UCSD-AML1 (cell line): ENCODE results near the gene TGFB3.
"Not testable (repeated sequence)": the region's sequence is repeated elsewhere in the genome, so short reads cannot be mapped to it uniquely, and the experiment has no call there.

Source experiments
- DNase-seq: peaks from one replicate; lab custom pipeline; 2025; ENCODE audit not compliant: unreplicated experiment; lab: John Stamatoyannopoulos, UW

TGFB3 gene

DNA sequence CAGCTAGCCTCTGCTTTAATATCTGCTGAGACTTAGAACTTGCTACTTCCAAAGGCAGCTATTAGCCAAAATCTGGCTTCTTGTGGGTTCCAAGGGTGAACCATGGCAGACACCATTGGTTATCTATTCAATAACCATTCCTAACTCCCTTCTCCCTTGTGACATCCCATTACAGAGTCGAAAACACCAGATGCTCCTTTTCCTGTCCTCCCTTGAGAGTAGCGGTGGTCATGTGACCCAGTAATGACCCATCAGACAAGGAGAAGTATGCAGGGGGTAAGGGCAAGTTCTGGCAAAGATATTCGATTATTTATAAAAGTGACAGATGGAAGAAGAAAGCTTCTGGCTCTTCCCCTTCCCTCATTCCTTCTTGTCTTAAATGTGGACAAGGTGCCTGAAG, 20.1 kb downstream of the TGFB3 start:
- no peak for DNase-seq

DNA sequence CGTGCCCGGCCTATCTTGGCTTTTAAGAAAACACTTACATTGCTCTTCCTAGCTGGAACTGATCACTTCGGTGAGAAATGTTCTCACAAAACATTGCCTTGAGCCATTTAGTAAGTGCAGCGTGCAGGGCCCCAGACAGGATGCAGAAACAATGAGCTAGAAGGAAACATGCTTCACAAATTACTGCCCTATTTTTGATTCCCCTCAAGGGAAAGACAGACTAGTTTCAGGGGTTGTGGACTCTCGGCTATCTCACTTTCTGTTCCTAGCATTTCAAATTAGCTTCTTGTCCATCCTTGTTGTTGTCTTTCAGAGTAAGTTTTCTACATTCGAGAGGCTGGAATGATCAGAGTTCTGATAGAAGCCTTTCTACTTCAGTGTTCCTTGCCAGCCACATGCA, 21.6 kb downstream of the TGFB3 start:
- no peak for DNase-seq

DNA sequence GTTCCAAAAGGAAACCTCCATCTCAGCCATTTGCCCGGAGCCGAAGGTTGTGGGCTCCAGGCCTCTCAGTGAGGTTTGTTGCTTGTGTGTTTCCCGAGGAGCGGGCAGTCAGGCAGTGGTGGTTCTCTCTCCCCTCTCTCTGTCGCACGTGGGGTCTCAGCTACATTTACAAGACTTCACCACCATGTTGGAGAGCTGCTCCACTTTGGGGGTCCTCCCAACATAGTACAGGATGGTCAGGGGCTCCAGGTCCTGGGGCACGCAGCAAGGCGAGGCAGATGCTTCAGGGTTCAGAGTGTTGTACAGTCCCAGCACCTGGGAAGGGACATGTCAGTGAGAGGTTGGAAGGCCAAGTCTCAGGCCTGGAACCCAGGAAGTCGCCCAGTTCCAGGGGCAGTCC, 22.8 kb downstream of the TGFB3 start:
- no peak for DNase-seq

DNA sequence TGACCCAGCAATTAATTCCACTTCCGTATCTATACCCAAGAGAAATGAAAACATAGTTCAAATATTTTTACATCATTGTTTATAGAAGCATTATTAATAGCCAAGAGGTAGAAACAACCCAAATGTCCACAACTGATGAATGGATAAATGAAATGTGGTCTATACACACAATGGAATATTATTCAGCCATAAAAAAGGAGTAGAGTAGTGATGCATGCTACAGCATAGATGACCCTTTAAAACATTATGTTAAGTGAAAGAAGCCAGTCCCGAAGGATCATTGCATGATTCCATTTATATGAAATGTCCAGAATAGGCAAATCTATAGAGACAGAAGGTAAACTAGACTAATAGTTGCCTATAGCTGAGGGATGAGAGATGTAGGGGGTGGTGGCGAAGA, 29.3 kb downstream of the TGFB3 start:
- DNase-seq: no peak

DNA sequence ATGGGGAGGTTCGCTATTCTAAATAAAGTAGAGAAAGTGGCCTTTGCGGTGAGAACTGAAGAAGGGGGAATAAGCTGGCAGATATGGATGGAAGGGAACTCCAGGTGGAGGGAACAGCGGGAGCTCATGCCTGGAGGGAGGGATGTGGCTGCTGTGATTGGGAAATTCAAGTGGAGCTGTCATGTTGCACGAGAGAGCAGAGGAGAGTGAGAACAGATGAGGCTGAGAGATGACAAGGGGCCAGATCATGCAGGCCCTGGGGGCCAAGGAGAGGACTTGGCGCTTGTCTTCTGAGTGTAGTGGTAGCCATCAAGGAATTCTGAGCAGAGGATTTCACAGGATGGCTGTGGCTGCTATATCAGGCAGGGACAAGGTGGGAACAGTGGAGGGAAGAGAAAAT, 35.0 kb downstream of the TGFB3 start:
- no peak for DNase-seq

DNA sequence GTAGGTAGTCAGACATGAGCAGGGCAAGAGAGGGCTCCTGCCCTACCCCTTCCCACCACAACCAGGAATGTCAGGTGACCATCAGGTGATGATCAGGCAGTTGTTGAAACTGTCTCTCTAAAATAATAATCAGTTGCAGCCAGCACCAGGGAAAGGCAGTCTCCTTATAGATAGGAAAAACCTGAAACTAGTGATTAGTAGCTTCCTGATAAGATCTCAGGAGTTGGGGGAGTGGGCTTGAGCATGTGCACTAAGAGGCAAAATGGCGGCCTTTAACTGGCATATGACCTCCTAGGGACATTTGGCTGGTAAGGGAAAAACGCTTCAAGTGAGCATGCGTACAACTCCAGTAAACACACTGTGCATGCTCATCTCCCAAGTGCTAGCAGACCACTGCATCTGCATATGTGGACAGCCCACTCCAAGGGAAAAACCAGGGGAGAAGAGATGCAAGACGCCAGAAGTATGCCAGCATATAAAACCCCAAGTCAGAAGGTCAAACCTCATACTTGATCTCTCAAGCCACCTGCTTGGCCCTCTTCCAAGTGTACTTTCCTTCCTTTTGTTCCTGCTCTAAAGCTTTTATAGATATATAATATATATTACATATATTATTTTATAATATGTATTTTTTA, 37.1 kb downstream of the TGFB3 start:
- DNase-seq: no peak

DNA sequence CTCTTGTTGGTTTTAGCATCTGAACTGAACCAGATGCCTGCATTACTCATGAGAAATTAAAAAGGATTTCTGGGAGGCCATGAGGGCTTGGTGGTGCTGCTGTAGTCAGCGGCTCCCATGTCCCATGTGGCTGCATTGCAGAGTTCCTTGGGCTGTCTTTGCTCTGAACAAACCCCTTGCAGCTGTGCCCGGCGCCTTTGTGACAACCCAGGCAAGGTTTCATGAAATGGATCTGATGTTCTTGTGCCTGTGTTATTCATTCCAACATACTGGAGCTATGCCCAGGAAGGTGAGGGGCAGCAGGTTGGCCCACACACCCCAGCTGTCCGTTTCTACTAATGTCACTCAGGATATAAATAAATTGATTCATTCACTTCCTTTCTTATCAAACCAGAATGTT, 40.8 kb downstream of the TGFB3 start:
- no peak for DNase-seq

DNA sequence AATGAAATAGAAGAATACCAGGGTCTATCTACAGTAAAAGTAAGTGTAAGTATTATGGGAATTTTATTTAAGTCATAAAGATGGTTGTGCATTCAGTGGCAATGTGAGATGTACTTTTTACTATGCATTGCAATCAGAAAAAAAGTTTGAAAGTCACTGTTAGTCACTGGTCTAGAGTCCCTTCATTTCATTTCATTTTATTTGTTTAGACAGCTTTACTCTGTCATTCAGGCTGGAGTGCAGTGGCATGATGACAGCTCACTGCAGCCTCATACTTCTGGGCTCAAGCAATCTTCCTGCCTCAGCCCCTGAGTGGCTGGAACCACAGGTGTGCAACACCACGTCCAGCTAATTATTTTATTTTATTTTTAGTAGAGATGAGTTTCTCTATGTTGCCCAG, 42.6 kb downstream of the TGFB3 start:
- no peak for DNase-seq

DNA sequence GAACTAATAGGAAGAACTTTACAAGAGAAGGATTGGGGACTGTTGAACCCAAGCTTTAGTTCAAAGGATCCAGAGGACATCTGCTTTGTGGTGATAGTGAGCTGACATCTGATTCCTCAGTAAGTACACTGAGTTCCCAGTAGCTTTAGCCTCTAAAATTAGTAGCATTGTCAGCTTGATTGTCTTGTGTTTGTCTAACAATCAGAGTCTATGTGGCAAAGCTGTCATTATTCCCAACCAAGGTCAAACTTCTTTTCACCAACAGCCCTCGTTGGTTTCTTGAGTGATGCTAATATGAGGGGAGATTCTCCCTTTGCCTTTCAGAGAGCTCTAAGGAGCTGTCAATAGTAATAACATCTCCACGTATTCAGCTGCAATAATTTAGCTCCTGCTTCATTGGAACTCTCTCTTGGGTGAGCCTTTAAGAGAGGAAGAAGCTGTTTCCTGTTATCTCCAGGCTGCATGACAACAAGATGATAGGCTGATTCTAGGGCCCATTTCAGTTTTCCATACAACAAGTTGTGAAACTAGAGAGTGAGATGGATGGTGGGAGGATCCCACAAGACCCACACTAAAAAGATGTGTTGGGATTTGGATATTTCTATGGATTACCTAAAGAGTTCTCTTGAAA, 46.7 kb downstream of the TGFB3 start:
- no peak for DNase-seq

DNA sequence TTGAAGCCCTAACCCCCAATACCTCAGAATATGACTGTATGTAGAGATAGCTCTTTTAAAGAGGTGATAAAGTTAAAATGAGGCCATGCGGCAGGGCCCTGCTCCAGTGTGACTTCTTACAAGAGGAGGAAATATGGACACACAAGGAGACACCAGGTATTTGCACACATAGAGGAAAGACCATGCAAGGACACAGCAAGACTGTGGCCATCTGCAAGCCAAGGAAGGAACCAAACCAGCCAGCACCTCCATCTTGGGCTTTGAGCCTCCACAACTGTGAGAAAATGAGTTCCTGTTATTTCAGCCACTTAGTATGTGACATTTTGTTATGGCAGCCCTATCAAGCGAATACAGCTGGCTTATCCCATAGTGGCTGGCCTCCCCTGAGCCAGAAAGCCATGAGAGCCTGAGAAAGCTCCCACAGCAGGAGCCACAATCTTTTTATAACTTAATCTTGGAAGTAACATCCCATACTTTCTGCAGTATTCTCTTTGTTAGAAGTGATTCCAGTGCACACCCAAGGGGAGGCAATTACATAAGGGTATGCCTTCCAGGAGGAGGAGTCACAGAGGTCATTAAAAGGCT, 48.0 kb downstream of the TGFB3 start:
- no peak for DNase-seq

DNA sequence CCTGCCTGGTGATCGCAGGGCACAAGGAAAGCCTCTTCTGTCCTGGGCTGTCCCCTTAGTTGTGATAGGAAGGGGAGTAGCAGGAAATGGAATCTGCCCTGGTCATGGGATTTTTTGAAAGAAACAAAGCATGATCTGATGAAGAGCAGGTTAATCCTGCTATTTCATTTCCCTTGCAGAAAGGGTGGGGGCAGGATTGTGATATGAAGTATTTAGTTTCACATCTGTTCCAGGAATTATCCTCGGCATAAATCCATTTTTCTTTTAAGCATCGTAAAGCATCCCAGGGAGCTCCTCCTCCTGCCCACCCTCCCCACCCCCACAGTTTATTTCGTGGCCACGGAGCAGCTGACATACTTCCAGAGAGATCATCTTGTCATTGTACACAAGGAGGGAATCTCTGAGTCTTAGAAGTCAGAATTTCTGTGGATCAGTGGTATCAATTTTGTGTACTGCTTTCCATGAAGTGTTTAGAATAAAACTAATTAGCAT, 53.1 kb downstream of the TGFB3 start:
- no peak for DNase-seq

DNA sequence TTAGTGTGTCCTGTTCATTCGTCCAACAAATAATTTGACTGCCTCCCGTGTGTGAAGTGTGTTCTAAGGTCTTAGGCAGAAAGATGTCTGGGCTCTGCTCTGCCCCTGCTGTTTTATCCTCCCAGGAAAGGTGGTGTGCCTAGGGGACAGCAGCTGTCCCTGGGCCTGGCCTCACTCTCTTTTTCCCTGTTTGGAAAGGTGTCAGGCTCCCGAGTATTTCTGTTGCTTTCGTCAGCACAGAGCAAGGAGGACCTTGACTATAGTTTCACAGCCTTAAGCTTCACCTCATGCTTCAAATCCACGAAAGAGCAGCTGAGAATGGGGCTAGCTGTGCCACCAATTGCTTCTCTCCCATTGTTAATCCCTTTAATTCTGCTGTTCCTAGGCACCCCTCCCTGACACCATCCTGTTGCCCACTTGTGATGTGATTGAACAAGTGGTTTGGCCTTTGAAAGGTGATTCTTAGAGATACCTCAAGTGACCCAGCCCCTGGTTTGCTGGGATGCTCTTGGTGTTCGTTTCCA, 54.2 kb downstream of the TGFB3 start:
- DNase-seq: no peak

DNA sequence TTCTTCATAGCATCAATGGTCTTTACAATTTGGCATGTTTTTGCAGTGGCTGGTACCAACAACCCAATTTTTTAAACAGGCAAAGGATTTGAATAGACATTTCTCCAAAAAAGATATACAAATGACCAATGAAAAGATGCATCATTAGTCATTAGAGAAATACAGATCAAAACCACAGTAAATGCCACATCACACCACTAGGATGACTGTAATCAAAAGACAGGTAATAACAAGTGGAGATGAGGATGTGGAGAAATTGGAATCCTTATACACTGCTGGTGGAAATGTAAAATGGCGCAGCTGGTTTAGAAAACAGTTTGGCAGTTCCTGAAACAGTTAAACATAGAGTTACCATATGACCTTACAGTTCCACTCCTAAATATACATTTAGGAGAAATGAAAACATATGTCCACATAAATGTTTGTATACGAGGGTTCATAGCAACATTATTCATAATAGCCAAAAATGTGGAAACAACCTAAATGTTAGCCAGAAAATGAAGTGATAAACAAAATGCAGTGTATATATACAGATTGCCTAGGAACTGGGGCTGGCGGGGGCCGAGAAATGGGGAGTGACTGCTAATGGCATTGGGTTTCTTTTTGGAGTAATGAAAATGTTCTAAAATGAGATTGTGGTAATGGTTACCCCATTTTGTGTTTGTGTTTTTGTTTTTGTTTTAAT, 55.2 kb downstream of the TGFB3 start:
- no peak for DNase-seq

DNA sequence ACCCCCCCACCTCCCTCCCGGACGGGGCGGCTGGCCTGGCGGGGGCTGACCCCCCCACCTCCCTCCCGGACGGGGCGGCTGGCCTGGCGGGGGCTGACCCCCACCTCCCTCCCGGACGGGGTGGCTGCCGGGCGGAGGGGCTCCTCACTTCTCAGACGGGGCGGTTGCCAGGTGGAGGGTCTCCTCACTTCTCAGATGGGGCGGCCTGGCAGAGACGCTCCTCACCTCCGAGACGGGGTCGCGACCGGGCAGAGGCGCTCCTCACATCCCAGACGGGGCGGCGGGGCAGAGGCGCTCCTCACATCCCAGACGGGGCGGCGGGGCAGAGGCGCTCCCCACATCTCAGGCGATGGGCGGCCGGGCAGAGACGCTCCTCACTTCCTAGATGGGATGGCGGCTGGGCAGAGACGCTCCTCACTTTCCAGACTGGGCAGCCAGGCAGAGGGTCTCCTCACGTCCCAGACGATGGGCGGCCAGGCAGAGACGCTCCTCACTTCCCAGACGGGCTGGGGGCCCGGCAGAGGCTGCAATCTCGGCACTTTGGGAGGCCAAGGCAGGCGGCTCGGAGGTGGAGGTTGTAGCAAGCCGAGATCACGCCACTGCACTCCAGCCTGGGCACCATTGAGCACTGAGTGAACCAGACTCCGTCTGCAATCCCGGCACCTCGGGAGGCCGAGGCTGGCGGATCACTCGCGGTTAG, 56.5 kb downstream of the TGFB3 start:
- not testable (repeated sequence) for DNase-seq

DNA sequence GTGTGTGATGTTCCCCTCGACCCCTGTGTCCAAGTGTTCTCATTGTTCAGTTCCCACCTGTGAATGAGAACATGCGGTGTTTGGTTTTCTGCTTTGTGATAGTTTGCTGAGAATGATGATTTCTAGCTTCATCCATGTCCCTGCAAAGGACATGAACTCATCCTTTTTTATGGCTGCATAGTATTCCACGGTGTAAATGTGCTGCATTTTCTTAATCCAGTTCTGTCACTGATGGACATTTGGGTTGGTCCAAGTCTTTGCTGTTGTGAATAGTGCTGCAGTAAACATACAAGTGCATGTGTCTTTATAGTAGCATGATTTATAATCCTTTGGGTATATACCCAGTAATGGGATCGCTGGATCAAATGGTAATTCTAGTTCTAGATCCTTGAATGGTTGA, 61.4 kb downstream of the TGFB3 start:
- not testable (repeated sequence) for DNase-seq

DNA sequence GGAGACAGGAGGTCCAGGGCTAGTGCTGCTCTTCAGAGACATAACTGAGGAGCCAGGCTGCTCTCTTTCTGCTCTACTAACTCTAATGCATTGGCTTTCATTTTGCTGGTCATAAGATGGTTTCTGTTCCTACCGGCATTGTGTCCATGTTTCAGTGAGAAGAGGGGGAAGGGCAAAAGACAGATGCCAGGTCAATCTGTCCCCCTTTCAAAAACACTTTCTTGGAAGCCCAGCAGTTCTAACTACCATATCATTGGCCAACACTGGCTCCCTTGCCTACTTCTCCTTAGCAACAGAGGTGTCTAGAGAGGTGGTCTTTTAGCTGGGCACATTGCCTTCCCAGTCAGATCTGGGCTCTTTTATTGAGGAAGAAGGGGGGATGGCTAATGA, 63.9 kb downstream of the TGFB3 start:
- no peak for DNase-seq

DNA sequence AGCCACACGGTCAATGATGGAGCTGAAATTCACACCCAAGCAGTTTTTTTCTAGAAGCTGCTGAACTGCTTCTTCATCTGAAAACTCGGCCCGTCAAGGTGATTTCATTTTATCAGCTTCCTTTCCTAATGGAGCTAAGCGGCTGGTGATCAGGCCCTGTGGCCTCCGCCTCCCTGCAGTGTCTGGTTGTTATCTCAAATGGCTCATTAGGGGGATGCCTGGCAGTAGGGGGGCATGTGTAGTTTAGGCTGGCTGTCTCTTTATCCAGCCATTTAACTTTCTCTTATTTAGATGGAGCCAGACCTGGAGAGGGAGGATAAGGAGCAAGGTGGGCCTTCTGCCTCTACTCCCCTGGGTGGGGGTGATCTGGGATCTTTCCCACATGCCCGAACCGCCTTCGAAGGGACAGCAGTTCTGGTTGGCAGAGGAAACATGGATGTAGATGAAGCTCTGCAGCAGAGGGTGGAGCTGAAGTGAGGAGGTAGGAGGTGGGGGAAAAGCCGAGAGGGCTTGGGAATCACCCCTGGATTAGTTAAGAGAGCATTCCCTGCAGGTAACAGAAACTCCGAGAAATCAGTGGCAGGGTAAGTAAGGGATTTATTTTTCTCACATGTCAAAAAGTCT, 64.4 kb downstream of the TGFB3 start:
- no peak for DNase-seq

DNA sequence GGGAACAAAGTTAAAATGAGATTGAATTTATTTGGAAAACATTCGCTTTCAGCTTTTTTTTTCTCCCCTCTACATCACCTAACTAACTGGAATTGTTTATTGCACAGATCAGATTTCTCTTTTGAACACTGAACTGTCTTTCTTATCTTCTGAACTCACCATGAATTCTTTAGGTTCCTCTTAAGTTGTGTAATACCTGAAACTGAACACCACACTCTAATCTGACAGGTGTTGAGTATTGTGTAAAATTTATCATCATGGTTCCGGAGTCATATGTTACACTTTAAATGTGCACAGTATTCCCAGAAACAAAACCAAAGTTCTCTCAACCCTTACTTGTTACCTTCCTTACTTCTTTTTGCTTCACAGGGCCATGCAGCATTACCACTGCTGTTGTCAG, 66.8 kb downstream of the TGFB3 start:
- no peak for DNase-seq

DNA sequence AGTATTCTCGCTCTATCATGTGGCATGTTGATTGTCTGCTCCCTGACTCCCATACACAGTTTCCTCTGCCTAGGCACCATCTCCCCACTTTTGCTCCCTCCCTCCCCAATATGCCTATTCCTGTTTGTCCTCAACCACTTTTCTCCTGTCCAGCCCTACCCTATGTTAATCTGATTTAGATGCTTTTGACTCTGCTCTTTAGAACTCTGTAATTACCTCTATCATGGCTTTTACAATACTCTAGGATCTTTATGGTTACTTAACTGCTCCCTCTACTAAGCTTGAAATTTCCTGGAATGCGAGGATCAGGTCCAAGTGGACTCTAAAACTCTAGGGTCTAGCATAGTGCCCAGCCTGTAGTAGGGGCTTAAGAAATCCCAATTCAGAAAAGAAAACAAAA, 68.6 kb downstream of the TGFB3 start:
- no peak for DNase-seq

DNA sequence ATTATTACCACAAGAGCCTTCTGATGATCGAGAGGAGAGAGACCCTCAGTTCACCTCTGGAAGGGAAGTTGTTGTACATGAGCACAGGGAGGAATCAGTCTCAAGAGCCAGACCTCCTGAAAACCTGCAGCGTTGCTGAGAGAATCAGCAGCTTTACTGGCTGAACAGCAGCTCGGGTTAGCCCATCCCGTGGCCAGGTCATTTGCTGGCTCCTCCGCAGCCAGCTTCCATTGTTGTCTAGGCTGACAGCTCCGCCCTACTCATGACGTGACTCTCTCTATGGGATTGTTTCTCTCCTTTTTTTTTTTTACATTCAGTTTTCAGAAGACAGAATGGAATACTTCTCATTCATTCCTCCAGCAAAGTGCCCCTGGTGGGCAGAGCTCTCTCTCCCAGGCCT, 69.9 kb downstream of the TGFB3 start:
- no peak for DNase-seq

DNA sequence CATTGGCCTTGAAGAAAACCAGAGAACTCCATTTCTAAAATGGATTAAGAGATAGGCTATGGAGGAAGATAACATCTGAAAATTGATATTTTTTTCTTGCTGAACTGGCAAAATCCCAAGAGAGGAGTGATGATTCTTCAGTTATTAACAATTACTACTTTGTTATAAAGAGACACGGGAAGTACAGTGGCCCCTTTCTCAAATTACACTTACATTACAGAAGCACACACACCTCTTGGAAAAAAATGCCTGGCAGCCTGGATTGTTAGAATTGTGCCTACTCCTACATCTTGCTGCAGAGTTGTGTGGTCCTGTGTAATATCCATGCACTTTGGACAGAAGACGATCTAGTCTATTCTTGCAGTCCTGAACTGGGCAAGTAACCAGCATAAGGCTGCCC, 71.7 kb downstream of the TGFB3 start:
- no peak for DNase-seq
